ENCODE measurements around the gene NAV2. TPM values are rescaled to one million over a fixed set of nuclear protein-coding genes. Genes with fewer than 3 reads are reported as not detected.

Gene NAV2
- polyA plus RNA-seq, 1 donor from 2014 or later: 3.0 TPM

- H3K9me2 ChIP-seq (ENCODE audit: insufficient read depth, low read length): no peaks in the 10 kb centered on the region
- no peaks in the 10 kb centered on the region for H3K36me3 ChIP-seq (ENCODE audit: insufficient read depth, low read length)
- H3K9ac ChIP-seq (ENCODE audit: low read length): peak overlapping the region; percentile 9
- H3K9me3 ChIP-seq (ENCODE audit: low read length): no peaks in the 10 kb centered on the region
- H3F3A ChIP-seq (ENCODE audit: insufficient read depth, low read length, poor library complexity, severe bottlenecking): no peaks in the 10 kb centered on the region
- TF ChIP-seq EP300 (conservative IDR thresholded peaks at IDR 0.05; ENCODE audit: poor library complexity, severe bottlenecking) (peak; percentile 65), EZH2 (IDR thresholded peaks at IDR 0.05; ENCODE audit: borderline replicate concordance, insufficient read depth, low read length, poor library complexity, severe bottlenecking) (no peak), POLR2AphosphoS5 (IDR thresholded peaks at IDR 0.05) (peak; percentile 60)
- H3K27me3 ChIP-seq (ENCODE audit: insufficient read depth, low read depth, low read length): no peaks in the 10 kb centered on the region
- no peak overlapping the region for H3K4me3 ChIP-seq (ENCODE audit: low read length)
- no peaks in the 10 kb centered on the region for H3K79me2 ChIP-seq (replicated peaks; ENCODE audit: insufficient read depth, low read length)
- H4K20me1 ChIP-seq (ENCODE audit: insufficient read depth): no peaks in the 10 kb centered on the region
- no peak overlapping the region for H2AFZ ChIP-seq (ENCODE audit: low read depth, low read length)
- peak overlapping the region; percentile 66 for H3K27ac ChIP-seq (ENCODE audit: low read length)
- no peak overlapping the region for H3K4me2 ChIP-seq (ENCODE audit: low read length)
Measured at GRCh38 chr11:20058749-20059458, 346.3 kb downstream of the NAV2 start.

GRCh38 chr11:20059587-20060021 is 347.0 kb downstream of the NAV2 start:
- Histone ChIP-seq H2AFZ (ENCODE audit: low read depth, low read length) (no peak overlapping the region), H3K79me2 (replicated peaks; ENCODE audit: insufficient read depth, low read length) (no peaks in the 10 kb centered on the region), H3K27ac (ENCODE audit: low read length) (peak overlapping the region; percentile 66), H3K9me2 (ENCODE audit: insufficient read depth, low read length) (no peaks in the 10 kb centered on the region), H3K9ac (ENCODE audit: low read length) (peak overlapping the region; percentile 9), H3F3A (ENCODE audit: insufficient read depth, low read length, poor library complexity, severe bottlenecking) (no peaks in the 10 kb centered on the region), H3K36me3 (ENCODE audit: insufficient read depth, low read length) (no peaks in the 10 kb centered on the region), H3K27me3 (ENCODE audit: insufficient read depth, low read depth, low read length) (no peaks in the 10 kb centered on the region), H3K4me3 (ENCODE audit: low read length) (no peak overlapping the region), H4K20me1 (ENCODE audit: insufficient read depth) (no peaks in the 10 kb centered on the region), H3K9me3 (ENCODE audit: low read length) (no peaks in the 10 kb centered on the region), H3K4me2 (ENCODE audit: low read length) (no peak overlapping the region)
- TF ChIP-seq POLR2AphosphoS5 (IDR thresholded peaks at IDR 0.05) (no peak), TAF1 (IDR thresholded peaks at IDR 0.05; ENCODE audit: low read depth) (no peak), EP300 (conservative IDR thresholded peaks at IDR 0.05; ENCODE audit: poor library complexity, severe bottlenecking) (no peak), RAD21 (conservative IDR thresholded peaks at IDR 0.05) (no peak), SMC3 (conservative IDR thresholded peaks at IDR 0.05; ENCODE audit: poor library complexity) (no peak), MXI1 (conservative IDR thresholded peaks at IDR 0.05; ENCODE audit: poor library complexity, severe bottlenecking) (no peak), EZH2 (IDR thresholded peaks at IDR 0.05; ENCODE audit: borderline replicate concordance, insufficient read depth, low read length, poor library complexity, severe bottlenecking) (no peak)
- TF ChIP-seq, protein P1, sequence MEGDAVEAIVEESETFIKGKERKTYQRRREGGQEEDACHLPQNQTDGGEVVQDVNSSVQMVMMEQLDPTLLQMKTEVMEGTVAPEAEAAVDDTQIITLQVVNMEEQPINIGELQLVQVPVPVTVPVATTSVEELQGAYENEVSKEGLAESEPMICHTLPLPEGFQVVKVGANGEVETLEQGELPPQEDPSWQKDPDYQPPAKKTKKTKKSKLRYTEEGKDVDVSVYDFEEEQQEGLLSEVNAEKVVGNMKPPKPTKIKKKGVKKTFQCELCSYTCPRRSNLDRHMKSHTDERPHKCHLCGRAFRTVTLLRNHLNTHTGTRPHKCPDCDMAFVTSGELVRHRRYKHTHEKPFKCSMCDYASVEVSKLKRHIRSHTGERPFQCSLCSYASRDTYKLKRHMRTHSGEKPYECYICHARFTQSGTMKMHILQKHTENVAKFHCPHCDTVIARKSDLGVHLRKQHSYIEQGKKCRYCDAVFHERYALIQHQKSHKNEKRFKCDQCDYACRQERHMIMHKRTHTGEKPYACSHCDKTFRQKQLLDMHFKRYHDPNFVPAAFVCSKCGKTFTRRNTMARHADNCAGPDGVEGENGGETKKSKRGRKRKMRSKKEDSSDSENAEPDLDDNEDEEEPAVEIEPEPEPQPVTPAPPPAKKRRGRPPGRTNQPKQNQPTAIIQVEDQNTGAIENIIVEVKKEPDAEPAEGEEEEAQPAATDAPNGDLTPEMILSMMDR (IDR thresholded peaks at IDR 0.05; ENCODE audit: poor library complexity, severe bottlenecking): no peak
- TF ChIP-seq, protein P2, sequence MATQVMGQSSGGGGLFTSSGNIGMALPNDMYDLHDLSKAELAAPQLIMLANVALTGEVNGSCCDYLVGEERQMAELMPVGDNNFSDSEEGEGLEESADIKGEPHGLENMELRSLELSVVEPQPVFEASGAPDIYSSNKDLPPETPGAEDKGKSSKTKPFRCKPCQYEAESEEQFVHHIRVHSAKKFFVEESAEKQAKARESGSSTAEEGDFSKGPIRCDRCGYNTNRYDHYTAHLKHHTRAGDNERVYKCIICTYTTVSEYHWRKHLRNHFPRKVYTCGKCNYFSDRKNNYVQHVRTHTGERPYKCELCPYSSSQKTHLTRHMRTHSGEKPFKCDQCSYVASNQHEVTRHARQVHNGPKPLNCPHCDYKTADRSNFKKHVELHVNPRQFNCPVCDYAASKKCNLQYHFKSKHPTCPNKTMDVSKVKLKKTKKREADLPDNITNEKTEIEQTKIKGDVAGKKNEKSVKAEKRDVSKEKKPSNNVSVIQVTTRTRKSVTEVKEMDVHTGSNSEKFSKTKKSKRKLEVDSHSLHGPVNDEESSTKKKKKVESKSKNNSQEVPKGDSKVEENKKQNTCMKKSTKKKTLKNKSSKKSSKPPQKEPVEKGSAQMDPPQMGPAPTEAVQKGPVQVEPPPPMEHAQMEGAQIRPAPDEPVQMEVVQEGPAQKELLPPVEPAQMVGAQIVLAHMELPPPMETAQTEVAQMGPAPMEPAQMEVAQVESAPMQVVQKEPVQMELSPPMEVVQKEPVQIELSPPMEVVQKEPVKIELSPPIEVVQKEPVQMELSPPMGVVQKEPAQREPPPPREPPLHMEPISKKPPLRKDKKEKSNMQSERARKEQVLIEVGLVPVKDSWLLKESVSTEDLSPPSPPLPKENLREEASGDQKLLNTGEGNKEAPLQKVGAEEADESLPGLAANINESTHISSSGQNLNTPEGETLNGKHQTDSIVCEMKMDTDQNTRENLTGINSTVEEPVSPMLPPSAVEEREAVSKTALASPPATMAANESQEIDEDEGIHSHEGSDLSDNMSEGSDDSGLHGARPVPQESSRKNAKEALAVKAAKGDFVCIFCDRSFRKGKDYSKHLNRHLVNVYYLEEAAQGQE (IDR thresholded peaks at IDR 0.05; ENCODE audit: borderline replicate concordance): no peak

All from neural cell (in vitro differentiated cells).